Dermis microvascular lymphatic vessel endothelial cell (primary cell): Measurements from ENCODE around the gene SRRM2. TPM values are rescaled to one million over a fixed set of nuclear protein-coding genes. Genes with fewer than 3 reads are reported as not detected.
A peak's percentile ranks its signal among the peaks of the same experiment; 100 is the strongest.

ENCODE experiments used
- DNase-seq, 2 donors: peaks; one replicate each; pipeline versions ENCODE4 v3.0.0 to v3.0.0-alpha.2; 2010; ENCODE audit warnings: low read depth in 2 of 2
- total RNA-seq: library from RNA; depleted of rRNA; stranded (reverse); fragments of >200 nt; gene quantifications from 2 replicates; pipeline ENCODE4 v1.2.1, GENCODE V29; 2014

Gene SRRM2
- total RNA-seq, 1 donor from 2014 or later = 23.0 TPM

- peak in 1 of 2 donors; percentile 34 for DNase-seq
Observed at GRCh38 chr16:2776500-2777139, 24.2 kb downstream of the SRRM2 start.

- DNase-seq = peak; percentile 48 to 84
Observed at GRCh38 chr16:2777231-2777902, 24.9 kb downstream of the SRRM2 start, which contains the start of gene ELOB. Gene ELOB, minus strand, starts transcription at chr16:2777280. Its CDS starts 41 bp downstream, at chr16:2777239.

- peak in 1 of 2 donors; percentile 12 for DNase-seq
Observed at GRCh38 chr16:2777903-2778629, 25.6 kb downstream of the SRRM2 start.

- DNase-seq = no peak
Observed at GRCh38 chr16:2778630-2778958, 26.2 kb downstream of the SRRM2 start.

- no peak for DNase-seq
Observed at GRCh38 chr16:2779151-2779920, 26.9 kb downstream of the SRRM2 start.

- DNase-seq = no peak
Observed at GRCh38 chr16:2779978-2780898, 27.8 kb downstream of the SRRM2 start.

GRCh38 chr16:2782583-2783351 is 30.3 kb downstream of the SRRM2 start:
- no peak for DNase-seq

- DNase-seq = no peak
Observed at GRCh38 chr16:2783581-2784357, 31.3 kb downstream of the SRRM2 start.

- no peak for DNase-seq
Observed at GRCh38 chr16:2784358-2785100, 32.1 kb downstream of the SRRM2 start.

GRCh38 chr16:2785101-2785991 is 32.9 kb downstream of the SRRM2 start:
- DNase-seq = no peak

- no peak for DNase-seq
Observed at GRCh38 chr16:2786061-2786825, 33.8 kb downstream of the SRRM2 start.

GRCh38 chr16:2786826-2787151 is 34.4 kb downstream of the SRRM2 start:
- DNase-seq = no peak

- no peak for DNase-seq
Observed at GRCh38 chr16:2787406-2787805, 35.0 kb downstream of the SRRM2 start, which contains the start of gene PRSS33. Gene PRSS33, minus strand, starts transcription at chr16:2787560. Its CDS starts 1,013 bp downstream, at chr16:2786547.

GRCh38 chr16:2787961-2788360 is 35.5 kb downstream of the SRRM2 start:
- DNase-seq = no peak

GRCh38 chr16:2790631-2791030 is 38.2 kb downstream of the SRRM2 start:
- no peak for DNase-seq

- no peak for DNase-seq
Observed at GRCh38 chr16:2791174-2791573, 38.7 kb downstream of the SRRM2 start.

- DNase-seq = no peak
Observed at GRCh38 chr16:2792940-2793339, 40.5 kb downstream of the SRRM2 start.
